HG03135 (cell line): ENCODE measurements around the gene CRKL.

Source experiments
- ATAC-seq: cut with Tn5 transposase; IDR thresholded peaks from one replicate; pipeline ENCODE4 v1.9.1; 2021; ENCODE audit warnings: mild to moderate bottlenecking, moderate library complexity; ENCODE audit not compliant: unreplicated experiment

The CRKL gene

GRCh38 chr22:20979243-20979809 lies 62.1 kb downstream of the CRKL start:
- ATAC-seq: no peak

- ATAC-seq: no peak
Observed at GRCh38 chr22:20979940-20980453, 62.8 kb downstream of the CRKL start.

- no peak for ATAC-seq
Observed at GRCh38 chr22:20980523-20980922, 63.3 kb downstream of the CRKL start.

GRCh38 chr22:20980938-20981722 lies 63.9 kb downstream of the CRKL start:
- ATAC-seq: no peak

- peak; percentile 68 for ATAC-seq
Observed at GRCh38 chr22:20981787-20982562, 64.8 kb downstream of the CRKL start, which contains the start of gene LZTR1. LZTR1 (plus strand) TSS chr22:20982297; CDS start chr22:20982372, 75 bp downstream.

- peak; percentile 12 for ATAC-seq
Observed at GRCh38 chr22:20982563-20982882, 65.3 kb downstream of the CRKL start.

- no peak for ATAC-seq
Observed at GRCh38 chr22:20983081-20983771, 66.0 kb downstream of the CRKL start.

- ATAC-seq: no peak
Observed at GRCh38 chr22:20985720-20986119, 68.5 kb downstream of the CRKL start.

- ATAC-seq: no peak
Observed at GRCh38 chr22:20986365-20986764, 69.2 kb downstream of the CRKL start.

GRCh38 chr22:20987375-20987774 lies 70.2 kb downstream of the CRKL start:
- no peak for ATAC-seq

GRCh38 chr22:20988573-20989322 lies 71.5 kb downstream of the CRKL start:
- ATAC-seq: no peak

GRCh38 chr22:20989323-20990138 lies 72.3 kb downstream of the CRKL start:
- ATAC-seq: no peak

GRCh38 chr22:20990184-20991180 lies 73.3 kb downstream of the CRKL start:
- no peak for ATAC-seq

GRCh38 chr22:20991252-20992055 lies 74.2 kb downstream of the CRKL start:
- ATAC-seq: no peak

GRCh38 chr22:20992056-20992442 lies 74.8 kb downstream of the CRKL start:
- ATAC-seq: no peak

GRCh38 chr22:20992456-20993303 lies 75.5 kb downstream of the CRKL start:
- ATAC-seq: no peak
